ENCODE results near the gene DSTN.
A peak's percentile ranks its signal among the peaks of the same experiment; 100 is the strongest.

The DSTN gene

GRCh38 chr20:17529586-17529985 is 40.3 kb upstream of the DSTN start:
- no peak overlapping the region for H3K4me3 ChIP-seq (replicated peaks in 1 of 2; ENCODE audit: low read depth in 2 of 2, low read length in 2 of 2)
- DNase-seq (ENCODE audit: low read depth in 2 of 2) = no peak
- no peak for TF ChIP-seq CTCF (IDR thresholded peaks at IDR 0.05; ENCODE audit: low read depth, low read length)

- no peak for DNase-seq (ENCODE audit: low read depth in 2 of 2)
- no peak overlapping the region for H3K4me3 ChIP-seq (replicated peaks in 1 of 2; ENCODE audit: low read depth in 2 of 2, low read length in 2 of 2)
- TF ChIP-seq CTCF (IDR thresholded peaks at IDR 0.05; ENCODE audit: low read depth, low read length) = no peak
These were observed 39.7 kb upstream of the DSTN start for GRCh38 chr20:17530153-17530552.

GRCh38 chr20:17530716-17531664 is 38.9 kb upstream of the DSTN start, which contains the start of gene BFSP1:
BFSP1 (minus strand) TSS chr20:17531379; CDS start chr20:17531329, 50 bp downstream.
- H3K4me3 ChIP-seq (replicated peaks in 1 of 2; ENCODE audit: low read depth in 2 of 2, low read length in 2 of 2) = peak within 1 kb of the TSS; percentile 36 to 48
- DNase-seq (ENCODE audit: low read depth in 2 of 2) = peak; percentile 53 to 74
- no peak for TF ChIP-seq CTCF (IDR thresholded peaks at IDR 0.05; ENCODE audit: low read depth, low read length)

- TF ChIP-seq CTCF (IDR thresholded peaks at IDR 0.05; ENCODE audit: low read depth, low read length) = no peak
- H3K4me3 ChIP-seq (replicated peaks in 1 of 2; ENCODE audit: low read depth in 2 of 2, low read length in 2 of 2) = peak overlapping the region; percentile 36 to 48
- DNase-seq (ENCODE audit: low read depth in 2 of 2) = no peak
These were observed 38.2 kb upstream of the DSTN start for GRCh38 chr20:17531665-17532025.

- DNase-seq (ENCODE audit: low read depth in 2 of 2) = peak; percentile 68 to 75
- no peak overlapping the region for H3K4me3 ChIP-seq (replicated peaks in 1 of 2; ENCODE audit: low read depth in 2 of 2, low read length in 2 of 2)
- no peak for TF ChIP-seq CTCF (IDR thresholded peaks at IDR 0.05; ENCODE audit: low read depth, low read length)
These were observed 36.5 kb upstream of the DSTN start for GRCh38 chr20:17533396-17533795.

GRCh38 chr20:17534077-17534476 is 35.8 kb upstream of the DSTN start:
- DNase-seq (ENCODE audit: low read depth in 2 of 2) = no peak
- no peak for TF ChIP-seq CTCF (IDR thresholded peaks at IDR 0.05; ENCODE audit: low read depth, low read length)
- no peak overlapping the region for H3K4me3 ChIP-seq (replicated peaks in 1 of 2; ENCODE audit: low read depth in 2 of 2, low read length in 2 of 2)
